H1 (cell line): ENCODE measurements around the gene GJC2. TPM values are rescaled to one million over a fixed set of nuclear protein-coding genes. Genes with fewer than 3 reads are reported as not detected.

Experiments used
- CTCF ChIA-PET: fragments of 300-600 bp; sonication (Branson Sonifier 250); formaldehyde crosslinking; loops from one replicate; lab custom pipeline; 2021; ENCODE audit not compliant: partially characterized antibody; lab: Charles Lee
- POLR2A ChIA-PET: fragments of 300-600 bp; sonication (Branson Sonifier 250); formaldehyde crosslinking; loops from one replicate; lab custom pipeline; 2021; ENCODE audit warnings: inconsistent platforms; ENCODE audit not compliant: partially characterized antibody; lab: Charles Lee
- DNase-seq, 2 experiments: peaks; one replicate each; pipeline versions ENCODE4 v3.0.0 to v3.0.0-alpha.2; 2010 to 2022; ENCODE audit warnings: low spot score in 2 of 2, low read depth in 1 of 2, mixed read lengths in 1 of 2
- FAIRE-seq: peaks from 2 replicates; lab custom pipeline; 2011; peaks lifted over from hg19 to GRCh38; lab: Jason Lieb, UNC
- H2AFZ ChIP-seq: 2 replicates; pipeline ENCODE4 v1.8.1; 2012; ENCODE audit warnings: low read length, inconsistent platforms
- H2AK5ac ChIP-seq: 2 replicates; pipeline ENCODE4 v1.6.1; 2013; ENCODE audit warnings: low read depth, low read length
- H2BK120ac ChIP-seq: replicated peaks from 2 replicates; pipeline ENCODE3; 2013; ENCODE audit warnings: low read depth, low read length, inconsistent platforms
- H2BK12ac ChIP-seq: 2 replicates; pipeline ENCODE4 v1.6.1; 2013; ENCODE audit warnings: low read depth, low read length
- H2BK15ac ChIP-seq: 2 replicates; pipeline ENCODE4 v1.6.1; 2013; ENCODE audit warnings: low read length
- H2BK20ac ChIP-seq: 2 replicates; pipeline ENCODE4 v1.6.1; 2013; ENCODE audit warnings: low read length
- H2BK5ac ChIP-seq: 2 replicates; pipeline ENCODE4 v1.6.1; 2013; ENCODE audit warnings: low read depth, low read length
- H3K14ac ChIP-seq: 2 replicates; pipeline ENCODE4 v1.6.1; 2013; ENCODE audit warnings: inconsistent platforms; ENCODE audit not compliant: insufficient read length
- H3K18ac ChIP-seq: 2 replicates; pipeline ENCODE4 v1.6.1; 2013; ENCODE audit warnings: low read length; ENCODE audit errors: extremely low read depth
- H3K23ac ChIP-seq: 2 replicates; pipeline ENCODE4 v1.6.1; 2013; ENCODE audit warnings: inconsistent platforms; ENCODE audit not compliant: insufficient read length
- H3K23me2 ChIP-seq: 2 replicates; pipeline ENCODE4 v1.6.1; 2013; ENCODE audit warnings: low read depth, low read length
- H3K27ac ChIP-seq: 2 replicates; pipeline ENCODE4 v1.6.1; 2011; ENCODE audit warnings: low read depth, low read length, inconsistent platforms
- H3K27me3 ChIP-seq, 4 experiments: replicated peaks in 1 of 4; 1 replicate in 1 of 4; 2 replicates in 3 of 4; pipeline versions ENCODE4 v1.6.1 to v1.8.1; 2011 to 2013; ENCODE audit warnings: low read length in 3 of 4, mild to moderate bottlenecking in 3 of 4, inconsistent platforms in 2 of 4, mixed read lengths in 2 of 4, moderate library complexity in 1 of 4; ENCODE audit not compliant: control insufficient read depth in 3 of 4, insufficient read depth in 3 of 4; ENCODE audit errors: extremely low read depth in 1 of 4
- H3K36me3 ChIP-seq, 4 experiments: 2 replicates each; pipeline versions ENCODE4 v1.6.1 to v1.8.1; 2011 to 2013; ENCODE audit warnings: mild to moderate bottlenecking in 4 of 4, low read length in 3 of 4, moderate library complexity in 2 of 4, control low read depth in 1 of 4, inconsistent platforms in 1 of 4; ENCODE audit not compliant: insufficient read depth in 4 of 4, control insufficient read depth in 2 of 4
- H3K4ac ChIP-seq: replicated peaks from 2 replicates; pipeline ENCODE3; 2013; ENCODE audit warnings: low read length, low read depth, mixed read lengths, inconsistent platforms; ENCODE audit not compliant: insufficient read length
- H3K4me1 ChIP-seq, 4 experiments: replicated peaks in 1 of 4; 1 replicate in 1 of 4; 2 replicates in 3 of 4; pipeline versions ENCODE4 v1.6.1 to v1.8.1; 2011 to 2013; ENCODE audit warnings: low read length in 3 of 4, inconsistent platforms in 2 of 4, mixed read lengths in 1 of 4; ENCODE audit not compliant: insufficient read depth in 4 of 4, control insufficient read depth in 3 of 4
- H3K4me2 ChIP-seq, 2 experiments: 2 replicates each; pipeline versions ENCODE4 v1.6.1 to v1.8.1; 2011 to 2013; ENCODE audit warnings: low read depth in 2 of 2, low read length in 2 of 2, control low read depth in 1 of 2, inconsistent platforms in 1 of 2, mild to moderate bottlenecking in 1 of 2; ENCODE audit not compliant: insufficient read depth in 1 of 2
- H3K4me3 ChIP-seq, 4 experiments: fragments of 200-600, 300-600 bp in 1 of 4; sonication (generic), shearing (Covaris generic), sonication (Bioruptor Twin) in 1 of 4; 2 replicates each; pipeline versions ENCODE4 v1.5.1 to v1.8.1; 2011 to 2016; ENCODE audit warnings: low read length in 4 of 4, low read depth in 3 of 4, control low read depth in 2 of 4, inconsistent platforms in 2 of 4, mild to moderate bottlenecking in 2 of 4, mixed read lengths in 1 of 4, moderate library complexity in 1 of 4; ENCODE audit not compliant: insufficient read depth in 2 of 4; ENCODE audit errors: extremely low read depth in 1 of 4
- H3K56ac ChIP-seq: replicated peaks from 2 replicates; pipeline ENCODE3; 2013; ENCODE audit warnings: low read depth, mild to moderate bottlenecking, mixed read lengths, low read length, inconsistent platforms; ENCODE audit not compliant: insufficient read length
- H3K79me1 ChIP-seq: 2 replicates; pipeline ENCODE4 v1.6.1; 2013; ENCODE audit warnings: low read depth, low read length, control low read depth
- H3K79me2 ChIP-seq, 2 experiments: 2 replicates each; pipeline versions ENCODE4 v1.6.1 to v1.8.1; 2012 to 2013; ENCODE audit warnings: low read length in 2 of 2, mild to moderate bottlenecking in 2 of 2, inconsistent platforms in 1 of 2; ENCODE audit not compliant: insufficient read depth in 2 of 2, control insufficient read depth in 1 of 2
- H3K9ac ChIP-seq, 4 experiments: replicated peaks in 1 of 4; 1 replicate in 1 of 4; 2 replicates in 3 of 4; pipeline versions ENCODE4 v1.6.1 to v1.8.1; 2011 to 2013; ENCODE audit warnings: low read depth in 3 of 4, low read length in 3 of 4, control low read depth in 2 of 4, mild to moderate bottlenecking in 2 of 4, moderate library complexity in 2 of 4, inconsistent platforms in 1 of 4; ENCODE audit errors: extremely low read depth in 1 of 4
- H3K9me3 ChIP-seq, 2 experiments: 2 replicates each; pipeline versions ENCODE4 v1.6.1 to v1.8.1; 2012 to 2013; ENCODE audit warnings: mild to moderate bottlenecking in 2 of 2, moderate library complexity in 2 of 2, control low read depth in 1 of 2, inconsistent platforms in 1 of 2, low read depth in 1 of 2, low read length in 1 of 2, mixed read lengths in 1 of 2; ENCODE audit not compliant: insufficient read depth in 2 of 2
- H4K20me1 ChIP-seq, 2 experiments: replicated peaks in 1 of 2; 2 replicates each; pipeline versions ENCODE3 to v1.8.1; 2011 to 2013; ENCODE audit warnings: inconsistent platforms in 2 of 2, low read length in 2 of 2, mild to moderate bottlenecking in 1 of 2; ENCODE audit not compliant: insufficient read depth in 2 of 2, control insufficient read depth in 1 of 2
- H4K5ac ChIP-seq: 2 replicates; pipeline ENCODE4 v1.6.1; 2013; ENCODE audit warnings: low read length, low read depth, mixed read lengths, inconsistent platforms; ENCODE audit not compliant: insufficient read length
- H4K8ac ChIP-seq: 2 replicates; pipeline ENCODE4 v1.8.0; 2013; ENCODE audit warnings: mild to moderate bottlenecking, moderate library complexity, low read length, inconsistent platforms; ENCODE audit not compliant: insufficient read depth; ENCODE audit errors: extremely low read depth
- H4K91ac ChIP-seq: replicated peaks from 2 replicates; pipeline ENCODE3; 2013; ENCODE audit warnings: low read length, mixed read lengths, inconsistent platforms; ENCODE audit not compliant: insufficient read length
- ASH2L ChIP-seq: fragments of 200-600, 300-600 bp; sonication (generic); IDR thresholded peaks from one replicate; pipeline ENCODE4 v1.7.1; 2017; ENCODE audit warnings: low read length
- MAFK ChIP-seq: IDR thresholded peaks from 2 replicates; pipeline ENCODE4 v1.6.1; 2012; ENCODE audit warnings: low read depth, mild to moderate bottlenecking, improper control_type of control experiment, low read length
- RXRA ChIP-seq: IDR thresholded peaks from 2 replicates; pipeline ENCODE4 v1.6.1; 2011; ENCODE audit warnings: low read depth, mild to moderate bottlenecking, low read length, moderate library complexity; ENCODE audit not compliant: insufficient read depth
- SAP30 ChIP-seq: fragments of 300-600 bp; sonication (generic); IDR thresholded peaks from 2 replicates; pipeline ENCODE4 v1.7.1; 2012; ENCODE audit warnings: low read length, moderate library complexity, mild to moderate bottlenecking, inconsistent platforms; ENCODE audit not compliant: insufficient read depth, insufficient replicate concordance
- TAF7 ChIP-seq: optimal IDR thresholded peaks from 2 replicates; pipeline ENCODE3; 2011; ENCODE audit warnings: low read depth, mild to moderate bottlenecking, inconsistent platforms, low read length, moderate library complexity, borderline replicate concordance
- TBP ChIP-seq: IDR thresholded peaks from 2 replicates; pipeline ENCODE4 v1.6.1; 2011; ENCODE audit warnings: low read depth, low read length, improper control_type of control experiment
- TEAD4 ChIP-seq: IDR thresholded peaks from 2 replicates; pipeline ENCODE4 v1.6.1; 2012; ENCODE audit warnings: low read depth, low read length, inconsistent platforms, mixed read lengths
- WGBS, 2 experiments: shearing (Covaris generic) in 1 of 2; methylation state at CpG; one replicate each; pipeline versions ENCODE4 v1.1.6 to v1.1.7; 2013 to 2015; ENCODE audit warnings: low lambda C conversion rate in 2 of 2, mixed read lengths in 2 of 2, inconsistent platforms in 1 of 2, low coverage in 1 of 2, missing lambda C conversion rate in 1 of 2; ENCODE audit not compliant: insufficient replicate concordance in 2 of 2, insufficient coverage in 1 of 2, insufficient read length in 1 of 2; ENCODE audit errors: extremely low coverage in 1 of 2, missing lambda C conversion rate in 1 of 2; 5-methylcytosine and 5-hydroxymethylcytosine counted together
- polyA plus RNA-seq, 7 experiments: library from polyadenylated mRNA; depleted of rRNA in 3 of 7; stranded (reverse) in 5 of 7; unstranded in 2 of 7; fragments of >200 nt in 5 of 7; fragments of 200-250 nt in 2 of 7; gene quantifications; 1 replicate in 5 of 7; 2 replicates in 1 of 7; 4 replicates in 1 of 7; pipeline versions ENCODE4 v1.2.1 to v1.2.3, GENCODE V29; 2011 to 2013; ENCODE audit warnings: missing spikeins in 2 of 7, mixed read lengths in 2 of 7
- total RNA-seq: library from RNA; stranded (reverse); fragmentation: NEBNext Ultra II Directional; extraction: Animal tissue kit (Norgen Biotek cat#: 25700); gene quantifications from 2 replicates; pipeline ENCODE4 v1.2.1, GENCODE V29; 2021
- TF ChIP-seq, protein P1 (sequence below), 3 experiments: IDR thresholded peaks; 1 replicate in 2 of 3; 2 replicates in 1 of 3; pipeline versions ENCODE4 v1.5.1 to v1.6.1; 2011; ENCODE audit warnings: low read length in 3 of 3, mild to moderate bottlenecking in 3 of 3, inconsistent platforms in 2 of 3, low read depth in 1 of 3, moderate library complexity in 1 of 3; ENCODE audit not compliant: insufficient read depth in 1 of 3; ENCODE audit errors: control extremely low read depth in 1 of 3

GJC2 gene
- total and polyA plus RNA-seq, 2 of the 8 experiments (the other 6 are each of a cell fraction or from before 2014, with no cell fraction given) = 0.17 to 0.54 TPM

DNA sequence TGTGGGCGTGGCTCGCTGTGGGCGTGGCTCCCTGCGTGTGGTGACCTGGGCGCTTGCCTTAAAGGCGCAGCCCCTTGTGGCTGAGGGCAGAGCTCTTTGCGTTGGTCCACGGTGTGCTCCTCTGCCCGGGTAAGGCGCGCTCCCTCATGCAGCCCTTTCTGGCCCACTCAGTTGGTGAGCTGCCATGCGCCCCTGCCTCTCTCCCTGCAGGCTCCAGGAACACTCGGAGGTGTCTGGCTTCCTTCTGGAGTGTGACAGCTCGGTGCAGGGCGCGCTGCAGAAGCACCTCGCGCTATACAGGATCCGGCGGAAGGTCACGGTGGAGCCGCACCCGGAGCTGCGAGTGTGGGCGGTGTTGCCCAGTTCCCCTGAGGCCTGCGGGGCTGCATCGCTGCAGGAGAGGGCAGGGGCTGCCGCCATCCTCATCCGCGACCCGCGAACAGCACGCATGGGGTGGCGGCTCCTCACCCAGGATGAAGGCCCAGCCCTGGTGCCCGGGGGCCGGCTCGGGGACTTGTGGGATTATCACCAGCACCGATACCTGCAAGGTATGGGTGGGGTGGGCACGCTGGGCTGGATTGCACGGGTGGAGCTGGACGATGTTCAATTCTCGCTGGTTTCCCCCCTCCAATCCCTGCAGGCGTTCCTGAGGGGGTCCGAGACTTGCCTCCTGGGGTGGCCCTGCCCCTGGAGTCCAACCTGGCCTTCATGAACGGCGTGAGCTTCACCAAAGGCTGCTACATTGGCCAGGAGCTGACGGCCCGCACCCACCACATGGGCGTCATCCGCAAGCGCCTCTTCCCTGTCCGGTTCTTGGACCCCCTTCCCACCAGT is 25.0 kb downstream of the GJC2 start:
- Histone ChIP-seq H3K4me2 (peak overlapping the region; percentile 24 to 46), H3K14ac (no peak overlapping the region), H2BK15ac (no peak overlapping the region), H3K36me3 (no peaks in the 10 kb centered on the region; a peak in 1 of 8 replicates), H2AFZ (no peak overlapping the region), H3K4me1 (peaks cover 0 to 6% (median 4%) of the 10 kb centered on the region in 4 experiments; a peak in 4 of 7 replicates), H4K8ac (peak overlapping the region; percentile 95), H4K20me1 (peaks cover 8 to 20% of the 10 kb centered on the region in 2 experiments), H3K56ac (no peak overlapping the region), H2BK20ac (no peak overlapping the region), H2BK120ac (no peak overlapping the region), H2BK12ac (no peak overlapping the region), H3K79me1 (peaks cover 10% of the 10 kb centered on the region), H3K23me2 (peaks cover 2% of the 10 kb centered on the region; the same call in 1 of the 2 replicates), H4K91ac (no peak overlapping the region), H3K9me3 (no peaks in the 10 kb centered on the region), H3K9ac (no peak overlapping the region), H2AK5ac (peak overlapping the region; percentile 24; the same call in 1 of the 2 replicates), H2BK5ac (no peak overlapping the region), H3K27me3 (no peaks in the 10 kb centered on the region), H3K18ac (no peak overlapping the region), H4K5ac (no peak overlapping the region), H3K4me3 (peak overlapping the region in 1 of 4 experiments; percentile 28; a peak in 1 of 8 replicates), H3K79me2 (0 out of 4 replicates have a peak, but pooled peaks cover 0 to 6% of the 10 kb centered on the region in 2 experiments), H3K4ac (no peak overlapping the region), H3K27ac (no peak overlapping the region), H3K23ac (no peak overlapping the region)
- FAIRE-seq (no peak), DNase-seq (peak in 1 of 2 experiments; percentile 78)
- CTCF ChIA-PET = interaction anchor here (0.9 to 3.8 kb wide), 7 partner anchors 9 to 175 kb away, joined by 3 to 23 read pairs (median 4); partner anchors contain the start of gene IBA57
- WGBS, 2 experiments = 90% methylated on average over 37 of the region's 52 CpGs; no CpG with 5 or more reads in 1 of the 2 experiments
- POLR2A ChIA-PET = interaction anchor here (0.5 to 2.0 kb wide), 10 partner anchors 8 to 528 kb away, joined by 3 to 17 read pairs (median 3); partner anchors contain the start of genes GUK1 and IBA57
- TF ChIP-seq ASH2L (no peak), TEAD4 (no peak), TBP (peak; percentile 73), MAFK (no peak), TAF7 (no peak), RXRA (no peak), SAP30 (no peak)
- TF ChIP-seq, protein P1, sequence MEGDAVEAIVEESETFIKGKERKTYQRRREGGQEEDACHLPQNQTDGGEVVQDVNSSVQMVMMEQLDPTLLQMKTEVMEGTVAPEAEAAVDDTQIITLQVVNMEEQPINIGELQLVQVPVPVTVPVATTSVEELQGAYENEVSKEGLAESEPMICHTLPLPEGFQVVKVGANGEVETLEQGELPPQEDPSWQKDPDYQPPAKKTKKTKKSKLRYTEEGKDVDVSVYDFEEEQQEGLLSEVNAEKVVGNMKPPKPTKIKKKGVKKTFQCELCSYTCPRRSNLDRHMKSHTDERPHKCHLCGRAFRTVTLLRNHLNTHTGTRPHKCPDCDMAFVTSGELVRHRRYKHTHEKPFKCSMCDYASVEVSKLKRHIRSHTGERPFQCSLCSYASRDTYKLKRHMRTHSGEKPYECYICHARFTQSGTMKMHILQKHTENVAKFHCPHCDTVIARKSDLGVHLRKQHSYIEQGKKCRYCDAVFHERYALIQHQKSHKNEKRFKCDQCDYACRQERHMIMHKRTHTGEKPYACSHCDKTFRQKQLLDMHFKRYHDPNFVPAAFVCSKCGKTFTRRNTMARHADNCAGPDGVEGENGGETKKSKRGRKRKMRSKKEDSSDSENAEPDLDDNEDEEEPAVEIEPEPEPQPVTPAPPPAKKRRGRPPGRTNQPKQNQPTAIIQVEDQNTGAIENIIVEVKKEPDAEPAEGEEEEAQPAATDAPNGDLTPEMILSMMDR (IDR thresholded peaks at IDR 0.05; ENCODE audit: control extremely low read depth in 1 of 3, insufficient read depth in 1 of 3, low read depth in 1 of 3, low read length in 3 of 3) = peak in 2 of 3 experiments; percentile 11 to 14; a peak in 2 of 4 replicates
